H9 (cell line): ENCODE results near the gene TMEFF2. TPM values are rescaled to one million over a fixed set of nuclear protein-coding genes. Genes with fewer than 3 reads are reported as not detected.

ENCODE experiments used
- DNase-seq: peaks from one replicate; pipeline ENCODE4 v3.0.0-alpha.2; 2017
- H2AFZ ChIP-seq: one replicate; pipeline ENCODE4 v1.6.1; 2013; ENCODE audit warnings: mild to moderate bottlenecking, low read length, control low read depth, moderate library complexity
- H2AK5ac ChIP-seq: 2 replicates; pipeline ENCODE4 v1.6.1; 2013; ENCODE audit warnings: low read length, control low read depth, mixed read lengths; ENCODE audit not compliant: insufficient read length
- H2BK120ac ChIP-seq: one replicate; pipeline ENCODE4 v1.6.1; 2013; ENCODE audit warnings: low read depth, mild to moderate bottlenecking, low read length, control low read depth, inconsistent platforms; ENCODE audit not compliant: poor library complexity, severe bottlenecking
- H2BK12ac ChIP-seq: 2 replicates; pipeline ENCODE4 v1.6.1; 2013; ENCODE audit warnings: low read length, control low read depth, mixed read lengths, low read depth; ENCODE audit not compliant: insufficient read length
- H2BK15ac ChIP-seq: 2 replicates; pipeline ENCODE4 v1.6.1; 2013; ENCODE audit warnings: low read depth, low read length, control low read depth
- H2BK20ac ChIP-seq: one replicate; pipeline ENCODE4 v1.6.1; 2013; ENCODE audit warnings: low read depth, mild to moderate bottlenecking, low read length, control low read depth, inconsistent platforms; ENCODE audit not compliant: poor library complexity, severe bottlenecking
- H2BK5ac ChIP-seq: 2 replicates; pipeline ENCODE4 v1.6.1; 2013; ENCODE audit warnings: low read length, control low read depth, mixed read lengths; ENCODE audit not compliant: insufficient read length
- H3K14ac ChIP-seq: 2 replicates; pipeline ENCODE4 v1.6.1; 2013; ENCODE audit warnings: low read length, control low read depth; ENCODE audit not compliant: insufficient read depth
- H3K18ac ChIP-seq: 2 replicates; pipeline ENCODE4 v1.6.1; 2013; ENCODE audit warnings: low read depth, mild to moderate bottlenecking, mixed read lengths, low read length, control low read depth; ENCODE audit not compliant: insufficient read length
- H3K23ac ChIP-seq: 2 replicates; pipeline ENCODE4 v1.6.1; 2013; ENCODE audit warnings: low read length, control low read depth, mixed read lengths, low read depth; ENCODE audit not compliant: insufficient read length
- H3K23me2 ChIP-seq: 2 replicates; pipeline ENCODE4 v1.6.1; 2013; ENCODE audit warnings: low read depth, mild to moderate bottlenecking, mixed read lengths, low read length, control low read depth; ENCODE audit not compliant: insufficient read length, poor library complexity, severe bottlenecking
- H3K27ac ChIP-seq: 2 replicates; pipeline ENCODE4 v1.5.1; 2013; ENCODE audit warnings: low read length, control low read depth, mixed read lengths, low read depth; ENCODE audit not compliant: insufficient read length
- H3K27me3 ChIP-seq: 2 replicates; pipeline ENCODE4 v1.6.1; 2013; ENCODE audit warnings: low read length, control low read depth, inconsistent platforms; ENCODE audit not compliant: insufficient read depth
- H3K4ac ChIP-seq: 2 replicates; pipeline ENCODE4 v1.6.1; 2013; ENCODE audit warnings: low read depth, mild to moderate bottlenecking, control low read depth, inconsistent platforms, low read length, moderate library complexity
- H3K4me1 ChIP-seq: 2 replicates; pipeline ENCODE4 v1.6.1; 2013; ENCODE audit warnings: low read length, control low read depth, inconsistent platforms; ENCODE audit not compliant: insufficient read depth
- H3K4me2 ChIP-seq: 2 replicates; pipeline ENCODE4 v1.6.1; 2013; ENCODE audit warnings: low read length, control low read depth, mixed read lengths; ENCODE audit not compliant: insufficient read length, insufficient read depth
- H3K56ac ChIP-seq: 2 replicates; pipeline ENCODE4 v1.6.1; 2013; ENCODE audit warnings: low read depth, mild to moderate bottlenecking, mixed read lengths, low read length, control low read depth; ENCODE audit not compliant: insufficient read length
- H3K79me1 ChIP-seq: 2 replicates; pipeline ENCODE4 v1.6.1; 2013; ENCODE audit warnings: low read depth, mild to moderate bottlenecking, moderate library complexity, low read length, control low read depth, inconsistent platforms; ENCODE audit not compliant: insufficient read depth, poor library complexity, severe bottlenecking
- H3K79me2 ChIP-seq: 2 replicates; pipeline ENCODE4 v1.6.1; 2013; ENCODE audit warnings: low read length, control low read depth, inconsistent platforms; ENCODE audit not compliant: insufficient read depth
- H3K9ac ChIP-seq: 2 replicates; pipeline ENCODE4 v1.6.1; 2013; ENCODE audit warnings: low read length, control low read depth, mixed read lengths; ENCODE audit not compliant: insufficient read length; ENCODE audit errors: extremely low read depth
- H3K9me3 ChIP-seq: one replicate; pipeline ENCODE4 v1.6.1; 2013; ENCODE audit warnings: low read depth, low read length, inconsistent platforms; ENCODE audit not compliant: control insufficient read depth
- H3T11ph ChIP-seq: one replicate; pipeline ENCODE4 v1.6.1; 2013; ENCODE audit warnings: mild to moderate bottlenecking, low read length, control low read depth, inconsistent platforms
- H4K20me1 ChIP-seq: one replicate; pipeline ENCODE4 v1.6.1; 2013; ENCODE audit not compliant: control insufficient read depth, insufficient read length, insufficient read depth
- H4K5ac ChIP-seq: 2 replicates; pipeline ENCODE4 v1.6.1; 2013; ENCODE audit warnings: low read depth, mild to moderate bottlenecking, mixed read lengths, low read length, control low read depth; ENCODE audit not compliant: insufficient read length
- H4K8ac ChIP-seq: replicated peaks from 2 replicates; pipeline ENCODE4 v1.6.1; 2013; ENCODE audit warnings: low read length, control low read depth, mixed read lengths, low read depth; ENCODE audit not compliant: insufficient read length
- H4K91ac ChIP-seq: 2 replicates; pipeline ENCODE4 v1.6.1; 2013; ENCODE audit warnings: low read depth, mild to moderate bottlenecking, moderate library complexity, mixed read lengths, low read length, control low read depth; ENCODE audit not compliant: insufficient read length
- H3K27ac Mint-ChIP-seq, 3 experiments: 2 replicates in 2 of 3; 3 replicates in 1 of 3; pipeline ENCODE4 v1.8.0; 2020 to 2021; ENCODE audit warnings: mixed read lengths in 3 of 3, mild to moderate bottlenecking in 1 of 3, moderate library complexity in 1 of 3
- H3K27me3 Mint-ChIP-seq: 2 replicates; pipeline ENCODE4 v1.8.0; 2021; ENCODE audit warnings: low read depth, mild to moderate bottlenecking, moderate library complexity, mixed read lengths
- H3K36me3 Mint-ChIP-seq, 3 experiments: 2 replicates in 2 of 3; 3 replicates in 1 of 3; pipeline ENCODE4 v1.8.0; 2020 to 2021; ENCODE audit warnings: low read depth in 3 of 3, mixed read lengths in 3 of 3; ENCODE audit not compliant: insufficient read depth in 1 of 3
- H3K4me1 Mint-ChIP-seq, 2 experiments: 2 replicates each; pipeline ENCODE4 v1.8.0; 2020; ENCODE audit warnings: mixed read lengths in 2 of 2
- H3K4me3 Mint-ChIP-seq, 2 experiments: 2 replicates in 1 of 2; 3 replicates in 1 of 2; pipeline ENCODE4 v1.8.0; 2020 to 2021; ENCODE audit warnings: mild to moderate bottlenecking in 2 of 2, mixed read lengths in 2 of 2, moderate library complexity in 1 of 2
- H3K9me3 Mint-ChIP-seq, 2 experiments: 2 replicates in 1 of 2; 3 replicates in 1 of 2; pipeline ENCODE4 v1.8.0; 2020; ENCODE audit warnings: mild to moderate bottlenecking in 2 of 2, mixed read lengths in 2 of 2, moderate library complexity in 1 of 2
- WGBS: extraction: QIAGEN DNeasy Blood & Tissue Kit; methylation state at CpG from one replicate; pipeline ENCODE4 v1.1.7; 2013; ENCODE audit warnings: missing lambda C conversion rate, low lambda C conversion rate, mixed read lengths; ENCODE audit not compliant: insufficient read length; ENCODE audit errors: extremely low coverage; 5-methylcytosine and 5-hydroxymethylcytosine counted together
- total RNA-seq: library from RNA; stranded (reverse); gene quantifications from 2 replicates; pipeline ENCODE4 v1.2.1, GENCODE V29; 2021
- TF ChIP-seq, protein P1 (sequence below): fragments of 200-600 bp; sonication (generic); conservative IDR thresholded peaks from 3 replicates; pipeline ENCODE4 v1.8.0; 2021; ENCODE audit warnings: antibody characterized with exemption, mild to moderate bottlenecking

TMEFF2 gene
- total RNA-seq, 1 experiment from 2014 or later: 0.39 TPM

DNA sequence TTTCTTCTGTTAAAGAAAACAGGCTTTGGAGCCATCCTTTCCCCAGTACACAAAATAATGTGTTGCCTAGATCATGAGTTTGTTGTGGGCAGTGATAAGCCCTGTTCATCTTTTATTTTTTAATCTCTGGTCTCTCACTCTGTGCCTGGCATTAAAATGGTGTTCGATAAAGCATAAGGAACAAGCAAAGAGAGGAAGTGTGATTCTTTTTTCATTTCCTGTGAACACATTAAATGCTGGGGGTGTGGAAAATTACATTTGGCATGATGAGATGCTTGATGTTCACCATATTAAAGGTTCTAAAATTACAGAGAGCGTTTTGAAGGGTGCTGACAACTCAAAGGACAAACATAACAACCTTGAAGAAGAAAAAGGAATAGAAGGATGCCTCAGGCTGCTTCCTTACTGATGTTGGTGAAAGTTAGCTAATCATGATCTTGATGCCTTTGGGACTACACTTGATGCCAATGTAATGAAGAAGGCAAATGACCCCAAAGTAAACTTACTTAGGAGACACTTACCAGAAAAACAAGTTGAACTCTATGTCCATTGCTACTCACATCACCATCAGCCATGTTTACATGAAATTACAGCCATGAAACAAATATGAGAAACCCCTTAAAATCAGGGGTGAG is 33.0 kb downstream of the TMEFF2 start:
- Histone ChIP-seq H3K9ac (no peak overlapping the region), H3T11ph (no peak overlapping the region), H2BK5ac (no peak overlapping the region), H2BK120ac (no peak overlapping the region), H3K23ac (no peak overlapping the region), H3K27me3 (no peaks in the 10 kb centered on the region), H3K4me1 (no peaks in the 10 kb centered on the region), H2BK12ac (no peak overlapping the region), H2AK5ac (no peak overlapping the region), H3K14ac (no peak overlapping the region), H2BK15ac (no peak overlapping the region), H3K18ac (no peak overlapping the region), H4K91ac (no peak overlapping the region), H2BK20ac (no peak overlapping the region), H2AFZ (no peak overlapping the region), H3K79me1 (no peaks in the 10 kb centered on the region), H3K23me2 (no peaks in the 10 kb centered on the region), H3K9me3 (no peaks in the 10 kb centered on the region), H3K56ac (no peak overlapping the region), H4K8ac (no peak overlapping the region), H3K27ac (no peak overlapping the region), H3K4me2 (no peak overlapping the region), H3K4ac (no peak overlapping the region), H4K20me1 (no peaks in the 10 kb centered on the region), H3K79me2 (no peaks in the 10 kb centered on the region), H4K5ac (no peak overlapping the region)
- Mint-ChIP-seq H3K4me3 (no peak overlapping the region), H3K36me3 (no peaks in the 10 kb centered on the region), H3K4me1 (peaks cover 0 to 2% of the 10 kb centered on the region in 2 experiments; a peak in 1 of 4 replicates), H3K27me3 (no peaks in the 10 kb centered on the region), H3K27ac (no peak overlapping the region), H3K9me3 (no peaks in the 10 kb centered on the region)
- WGBS: no CpG with 5 or more reads among the region's 2 CpGs
- no peak for DNase-seq
- TF ChIP-seq, protein P1, sequence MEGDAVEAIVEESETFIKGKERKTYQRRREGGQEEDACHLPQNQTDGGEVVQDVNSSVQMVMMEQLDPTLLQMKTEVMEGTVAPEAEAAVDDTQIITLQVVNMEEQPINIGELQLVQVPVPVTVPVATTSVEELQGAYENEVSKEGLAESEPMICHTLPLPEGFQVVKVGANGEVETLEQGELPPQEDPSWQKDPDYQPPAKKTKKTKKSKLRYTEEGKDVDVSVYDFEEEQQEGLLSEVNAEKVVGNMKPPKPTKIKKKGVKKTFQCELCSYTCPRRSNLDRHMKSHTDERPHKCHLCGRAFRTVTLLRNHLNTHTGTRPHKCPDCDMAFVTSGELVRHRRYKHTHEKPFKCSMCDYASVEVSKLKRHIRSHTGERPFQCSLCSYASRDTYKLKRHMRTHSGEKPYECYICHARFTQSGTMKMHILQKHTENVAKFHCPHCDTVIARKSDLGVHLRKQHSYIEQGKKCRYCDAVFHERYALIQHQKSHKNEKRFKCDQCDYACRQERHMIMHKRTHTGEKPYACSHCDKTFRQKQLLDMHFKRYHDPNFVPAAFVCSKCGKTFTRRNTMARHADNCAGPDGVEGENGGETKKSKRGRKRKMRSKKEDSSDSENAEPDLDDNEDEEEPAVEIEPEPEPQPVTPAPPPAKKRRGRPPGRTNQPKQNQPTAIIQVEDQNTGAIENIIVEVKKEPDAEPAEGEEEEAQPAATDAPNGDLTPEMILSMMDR: no peak
